Colonic mucosa (tissue), 4 donors: ENCODE results near the gene FHIT. TPM values are rescaled to one million over a fixed set of nuclear protein-coding genes. Genes with fewer than 3 reads are reported as not detected.

Source experiments
- DNase-seq: peaks from one replicate; pipeline ENCODE4 v3.0.0-alpha.2; 2020
- H3K27ac ChIP-seq: fragments of 200-600 bp; one replicate; pipeline ENCODE4 v1.8.0; 2021
- H3K27me3 ChIP-seq: fragments of 200-600 bp; one replicate; pipeline ENCODE4 v1.8.0; 2021
- H3K36me3 ChIP-seq: fragments of 200-600 bp; one replicate; pipeline ENCODE4 v1.8.0; 2021
- H3K4me1 ChIP-seq: fragments of 200-600 bp; one replicate; pipeline ENCODE4 v1.8.0; 2021; ENCODE audit warnings: mild to moderate bottlenecking
- H3K4me3 ChIP-seq: fragments of 200-600 bp; one replicate; pipeline ENCODE4 v1.8.0; 2021
- H3K9ac ChIP-seq, 2 donors: one replicate each; pipeline ENCODE4 v1.7.0; 2013; ENCODE audit warnings: control low read depth in 2 of 2, low read depth in 2 of 2, low read length in 2 of 2
- H3K9me3 ChIP-seq: fragments of 200-600 bp; one replicate; pipeline ENCODE4 v1.8.0; 2021
- intact Hi-C: fragments of 100-400 bp; cut with DNase I; formaldehyde crosslinking; loops from one replicate; pipeline ENCODE4 v1.14.1; 2022
- total RNA-seq, 2 donors: library from RNA; stranded (reverse); fragmentation: NEBNext Ultra II Directional in 1 of 2; extraction: Animal tissue kit (Norgen Biotek cat#: 25700) in 1 of 2; gene quantifications; one replicate each; pipeline ENCODE4 v1.2.1, GENCODE V29; 2021
- TF ChIP-seq, protein P1 (sequence below): fragments of 200-600 bp; IDR thresholded peaks from one replicate; pipeline ENCODE4 v1.8.0; 2022; ENCODE audit warnings: antibody characterized with exemption, mild to moderate bottlenecking
- donor health status: healthy.
- donor health status: DM: no; HTN: no; CAD: no.
- donor health status: DM: no; HTN: no; CAD: no.

The FHIT gene
- total RNA-seq, 2 donors from 2014 or later: 7.7 to 9.4 TPM

DNA sequence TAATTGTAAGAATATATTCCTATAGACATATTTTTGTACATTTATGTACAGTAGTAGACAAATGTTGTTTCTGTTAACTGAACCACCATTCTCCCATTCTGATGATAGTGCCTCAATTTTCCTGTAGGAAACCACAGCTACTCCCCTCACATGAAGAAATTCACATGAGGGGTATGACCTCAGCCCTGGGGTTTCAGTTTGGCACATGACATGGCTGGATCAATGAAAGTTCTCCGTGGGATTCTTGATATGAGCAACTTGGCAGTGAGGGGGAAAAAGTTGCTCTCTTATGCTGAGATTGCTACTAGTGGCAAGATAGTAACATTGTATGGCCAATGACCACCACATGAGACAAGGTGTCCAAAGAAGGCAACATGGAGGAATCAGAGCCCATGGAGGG, 1111.1 kb downstream of the FHIT start:
- no peaks in the 10 kb centered on the region for H3K27me3 ChIP-seq
- no peak overlapping the region for H3K4me3 ChIP-seq
- no peak for DNase-seq
- H3K4me1 ChIP-seq: no peaks in the 10 kb centered on the region
- TF ChIP-seq, protein P1, sequence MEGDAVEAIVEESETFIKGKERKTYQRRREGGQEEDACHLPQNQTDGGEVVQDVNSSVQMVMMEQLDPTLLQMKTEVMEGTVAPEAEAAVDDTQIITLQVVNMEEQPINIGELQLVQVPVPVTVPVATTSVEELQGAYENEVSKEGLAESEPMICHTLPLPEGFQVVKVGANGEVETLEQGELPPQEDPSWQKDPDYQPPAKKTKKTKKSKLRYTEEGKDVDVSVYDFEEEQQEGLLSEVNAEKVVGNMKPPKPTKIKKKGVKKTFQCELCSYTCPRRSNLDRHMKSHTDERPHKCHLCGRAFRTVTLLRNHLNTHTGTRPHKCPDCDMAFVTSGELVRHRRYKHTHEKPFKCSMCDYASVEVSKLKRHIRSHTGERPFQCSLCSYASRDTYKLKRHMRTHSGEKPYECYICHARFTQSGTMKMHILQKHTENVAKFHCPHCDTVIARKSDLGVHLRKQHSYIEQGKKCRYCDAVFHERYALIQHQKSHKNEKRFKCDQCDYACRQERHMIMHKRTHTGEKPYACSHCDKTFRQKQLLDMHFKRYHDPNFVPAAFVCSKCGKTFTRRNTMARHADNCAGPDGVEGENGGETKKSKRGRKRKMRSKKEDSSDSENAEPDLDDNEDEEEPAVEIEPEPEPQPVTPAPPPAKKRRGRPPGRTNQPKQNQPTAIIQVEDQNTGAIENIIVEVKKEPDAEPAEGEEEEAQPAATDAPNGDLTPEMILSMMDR: no peak
- intact Hi-C loops: no loop called here
- no peak overlapping the region for H3K27ac ChIP-seq
- no peaks in the 10 kb centered on the region for H3K9me3 ChIP-seq
- no peaks in the 10 kb centered on the region for H3K36me3 ChIP-seq
- no peak overlapping the region for H3K9ac ChIP-seq

DNA sequence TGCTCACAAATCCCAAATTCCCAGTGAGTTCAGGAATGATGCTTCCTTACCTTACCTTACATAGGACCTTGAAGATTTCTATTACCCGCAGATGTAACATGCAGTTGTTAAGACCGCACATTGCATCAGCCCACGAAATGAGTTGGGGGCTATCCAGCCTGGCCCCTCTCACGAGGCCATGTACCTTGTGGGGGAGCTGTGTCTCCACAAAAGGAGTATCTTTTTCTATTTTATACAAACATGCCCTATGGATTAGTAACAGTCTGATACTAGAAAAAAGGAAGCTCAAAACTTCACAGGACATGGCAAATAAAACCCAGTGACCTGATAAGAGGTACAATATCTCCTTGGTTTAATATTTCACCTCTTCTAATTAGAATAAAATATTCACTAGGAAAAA, 1114.7 kb downstream of the FHIT start:
- Histone ChIP-seq H3K9ac (no peak overlapping the region), H3K4me3 (no peak overlapping the region), H3K9me3 (no peaks in the 10 kb centered on the region), H3K36me3 (no peaks in the 10 kb centered on the region), H3K27me3 (no peaks in the 10 kb centered on the region), H3K4me1 (no peaks in the 10 kb centered on the region), H3K27ac (no peak overlapping the region)
- TF ChIP-seq, protein P1: no peak
- DNase-seq: no peak
- intact Hi-C loops: no loop called here

DNA sequence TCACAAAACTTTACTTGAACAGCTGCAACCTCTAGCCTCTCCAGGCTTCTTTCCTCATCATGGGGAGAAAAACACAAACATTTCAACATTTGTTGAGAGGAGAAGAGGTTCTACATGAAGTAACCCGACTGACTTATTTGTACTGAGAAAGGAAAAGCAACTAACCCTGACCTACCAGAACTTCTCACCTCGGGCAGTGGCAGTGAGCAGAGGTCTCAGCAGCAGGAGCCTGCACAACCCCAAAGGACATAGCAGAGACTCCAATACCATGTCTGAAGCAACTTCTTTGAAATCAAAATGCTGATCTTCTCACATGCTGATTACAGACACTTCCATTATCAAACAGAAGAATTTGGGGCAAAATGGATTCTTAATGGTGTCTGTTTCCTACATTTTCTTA, 1115.8 kb downstream of the FHIT start:
- H3K27ac ChIP-seq: no peak overlapping the region
- H3K4me1 ChIP-seq: no peaks in the 10 kb centered on the region
- no peak overlapping the region for H3K4me3 ChIP-seq
- no peaks in the 10 kb centered on the region for H3K36me3 ChIP-seq
- no peaks in the 10 kb centered on the region for H3K27me3 ChIP-seq
- no peak overlapping the region for H3K9ac ChIP-seq
- TF ChIP-seq, protein P1: no peak
- intact Hi-C loops: no loop called here
- DNase-seq: no peak
- no peaks in the 10 kb centered on the region for H3K9me3 ChIP-seq

DNA sequence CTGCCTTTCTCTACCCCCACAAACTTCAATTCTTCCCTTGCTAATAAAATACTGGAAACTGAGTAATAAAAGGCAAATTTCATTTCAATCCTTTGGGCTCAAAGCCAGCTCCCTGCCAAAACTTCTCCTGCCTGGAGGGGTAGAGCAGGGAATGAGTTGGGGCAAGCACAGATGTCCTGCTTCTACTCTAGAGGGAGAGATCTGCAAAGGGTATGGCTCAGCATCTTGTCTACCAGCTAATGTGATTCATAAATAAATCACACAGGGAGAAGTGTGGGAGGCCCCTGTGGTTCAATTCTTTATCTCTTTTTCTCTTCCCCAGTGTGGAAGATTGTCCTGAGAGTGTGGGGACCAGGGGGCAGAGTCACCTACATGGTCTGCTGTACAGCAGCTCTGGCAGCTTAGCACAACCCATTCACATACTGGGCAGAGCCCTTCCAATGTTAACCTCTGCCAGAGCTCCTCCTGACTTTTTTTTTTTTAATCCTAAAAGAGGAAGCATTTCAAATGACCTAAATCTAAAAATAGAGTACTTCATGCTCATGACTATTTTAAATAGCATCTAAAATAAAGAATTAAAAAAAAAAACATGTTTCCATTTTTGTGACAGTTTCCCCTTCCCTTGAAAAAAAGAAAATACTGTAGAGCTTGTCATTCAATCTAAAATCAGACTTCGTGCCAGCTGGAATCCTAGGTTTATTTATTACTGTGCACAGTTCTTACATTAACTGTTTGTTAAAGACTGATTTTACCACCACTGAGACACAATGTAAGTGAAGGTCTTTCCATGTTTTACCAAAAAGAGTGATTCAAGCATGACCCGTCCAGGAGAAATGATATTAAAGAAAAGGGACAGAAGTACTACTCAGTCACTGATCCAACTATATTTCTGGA, 1117.7 kb downstream of the FHIT start:
- intact Hi-C loops: no loop called here
- H3K4me1 ChIP-seq: no peaks in the 10 kb centered on the region
- H3K36me3 ChIP-seq: no peaks in the 10 kb centered on the region
- no peak for DNase-seq
- H3K27me3 ChIP-seq: no peaks in the 10 kb centered on the region
- TF ChIP-seq, protein P1: no peak
- H3K9me3 ChIP-seq: no peaks in the 10 kb centered on the region
- H3K4me3 ChIP-seq: no peak overlapping the region
- no peak overlapping the region for H3K9ac ChIP-seq
- H3K27ac ChIP-seq: no peak overlapping the region

DNA sequence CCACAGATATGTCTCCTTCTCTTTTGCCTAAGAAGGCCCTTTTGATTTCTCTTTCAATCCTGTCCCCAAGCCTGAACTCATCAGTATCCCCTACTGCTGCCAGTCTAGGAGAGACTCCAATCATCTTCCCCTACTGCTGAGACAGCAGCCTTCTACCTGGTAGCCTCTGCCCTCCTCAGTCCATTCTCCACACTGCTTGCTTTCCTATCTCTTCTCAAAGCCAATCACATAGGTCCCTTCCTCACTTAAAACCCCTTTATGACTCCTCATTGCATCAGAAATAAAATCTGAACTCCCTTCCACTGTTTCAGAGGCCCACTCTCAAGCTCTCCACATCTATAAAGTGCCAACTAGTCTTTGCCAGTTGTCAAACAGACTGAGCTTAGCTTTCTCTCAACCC, 1119.6 kb downstream of the FHIT start:
- no peaks in the 10 kb centered on the region for H3K36me3 ChIP-seq
- H3K27ac ChIP-seq: no peak overlapping the region
- no peak for DNase-seq
- intact Hi-C loops: no loop called here
- H3K9ac ChIP-seq: no peak overlapping the region
- TF ChIP-seq, protein P1: no peak
- H3K4me3 ChIP-seq: no peak overlapping the region
- no peaks in the 10 kb centered on the region for H3K9me3 ChIP-seq
- no peaks in the 10 kb centered on the region for H3K4me1 ChIP-seq
- H3K27me3 ChIP-seq: no peaks in the 10 kb centered on the region
